HG03460 (cell line): Measurements from ENCODE around the gene PSORS1C1.
"Not testable (repeated sequence)": the region's sequence is repeated elsewhere in the genome, so short reads cannot be mapped to it uniquely, and the experiment has no call there.

Experiments used
- ATAC-seq: cut with Tn5 transposase; IDR thresholded peaks from one replicate; pipeline ENCODE4 v1.9.1; 2021; ENCODE audit not compliant: unreplicated experiment

The PSORS1C1 gene

DNA sequence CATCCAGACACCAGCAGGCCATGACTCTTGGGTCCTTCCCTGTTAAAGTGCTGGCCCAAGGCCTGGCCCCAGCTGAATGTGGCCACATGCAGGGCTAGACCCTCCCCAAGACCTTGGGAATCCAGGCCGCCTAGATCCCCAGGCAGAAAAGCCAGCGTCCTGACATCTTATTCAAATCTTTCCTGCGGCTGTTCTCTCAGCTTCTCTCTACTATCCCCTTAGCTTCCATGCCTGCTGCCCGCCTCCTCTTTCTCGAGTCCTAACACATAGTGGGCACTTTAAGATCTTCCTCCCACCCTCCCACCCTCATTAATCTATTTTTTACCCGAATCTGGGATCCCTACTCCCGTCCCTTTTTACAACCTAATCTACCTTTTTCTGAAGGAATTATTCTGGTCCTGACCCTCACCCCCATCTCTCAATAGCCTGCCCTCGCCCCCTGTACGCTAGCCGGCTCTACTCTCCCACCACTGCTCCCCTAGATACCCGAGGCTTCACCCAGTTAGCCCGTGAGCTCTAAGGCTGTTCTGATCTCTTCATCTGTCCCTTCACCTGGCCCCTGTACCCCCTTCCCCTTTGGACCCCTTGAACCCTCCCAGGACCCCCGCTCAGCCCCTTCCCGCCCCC lies 43.0 kb downstream of the PSORS1C1 start, which contains the start of gene CCHCR1:
TSS of gene CCHCR1 (minus strand) at position 290 of the 627 bp plus-strand sequence. CDS start at position 88, 202 bp downstream.
- peak; percentile 3 for ATAC-seq

GRCh38 chr6:31158140-31158862 lies 43.7 kb downstream of the PSORS1C1 start, which contains the start of gene TCF19:
Gene TCF19 (plus strand): TSS chr6:31158589. CDS start chr6:31159470, 881 bp downstream.
- ATAC-seq, result peak; percentile 82

GRCh38 chr6:31158863-31159855 lies 44.6 kb downstream of the PSORS1C1 start:
- no peak for ATAC-seq

DNA sequence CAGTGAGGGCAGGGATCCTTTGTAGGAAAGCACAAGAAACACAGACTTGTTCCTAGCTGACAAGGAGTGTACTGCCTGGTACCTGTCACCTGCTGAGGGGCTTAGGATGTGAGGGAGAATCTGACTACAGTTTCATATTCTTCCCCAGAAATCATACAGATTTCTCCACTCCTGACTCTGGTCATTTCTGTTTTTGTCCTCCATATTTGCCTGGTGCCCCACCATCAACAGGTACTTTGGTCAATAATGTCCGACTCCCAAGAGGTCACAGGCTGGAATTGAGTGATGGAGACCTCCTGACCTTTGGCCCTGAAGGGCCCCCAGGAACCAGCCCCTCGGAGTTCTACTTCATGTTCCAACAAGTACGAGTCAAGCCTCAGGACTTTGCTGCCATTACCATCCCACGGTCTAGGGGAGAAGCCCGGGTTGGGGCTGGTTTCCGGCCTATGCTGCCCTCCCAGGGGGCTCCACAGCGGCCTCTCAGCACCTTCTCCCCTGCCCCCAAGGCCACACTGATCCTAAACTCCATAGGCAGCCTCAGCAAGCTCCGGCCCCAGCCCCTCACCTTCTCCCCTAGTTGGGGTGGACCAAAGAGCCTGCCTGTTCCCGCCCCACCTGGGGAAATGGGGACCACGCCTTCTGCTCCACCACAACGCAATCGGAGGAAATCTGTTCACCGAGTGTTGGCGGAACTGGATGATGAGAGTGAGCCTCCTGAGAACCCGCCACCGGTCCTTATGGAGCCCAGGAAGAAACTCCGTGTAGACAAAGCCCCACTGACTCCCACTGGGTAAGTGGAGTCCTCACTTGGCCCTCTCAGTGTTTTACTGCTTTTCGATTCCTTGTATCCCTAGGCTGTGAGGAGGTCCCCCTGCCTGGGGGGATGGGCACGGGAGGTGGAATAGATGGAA lies 46.9 kb downstream of the PSORS1C1 start:
- ATAC-seq, result no peak

DNA sequence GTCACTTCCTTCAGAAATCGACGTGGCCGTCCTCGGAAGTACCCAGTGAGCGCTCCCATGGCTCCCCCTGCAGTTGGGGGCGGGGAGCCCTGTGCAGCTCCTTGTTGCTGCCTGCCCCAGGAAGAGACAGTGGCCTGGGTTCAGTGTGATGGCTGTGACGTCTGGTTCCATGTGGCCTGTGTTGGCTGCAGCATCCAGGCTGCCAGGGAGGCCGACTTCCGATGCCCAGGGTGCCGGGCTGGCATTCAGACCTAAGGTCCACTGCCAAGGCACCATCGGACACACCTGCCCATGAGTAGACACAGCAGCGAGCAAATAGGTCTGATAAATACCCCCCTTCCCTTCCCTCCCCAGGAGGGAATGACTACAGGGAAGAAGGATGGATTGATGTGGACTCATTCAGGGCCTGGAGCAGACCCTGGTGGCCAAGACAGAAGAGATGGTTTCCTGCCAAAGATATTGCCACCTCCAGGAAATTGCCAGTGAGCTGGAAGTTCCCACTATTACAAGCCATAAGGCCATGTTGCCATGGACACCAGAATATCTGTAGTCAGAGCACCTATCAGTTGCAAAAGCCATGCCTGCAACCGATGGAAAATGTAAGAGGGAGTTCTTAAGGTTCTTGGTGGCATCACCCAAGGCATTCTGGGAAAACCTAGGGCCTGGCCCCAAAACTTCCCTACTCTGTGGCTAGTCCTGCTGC lies 48.0 kb downstream of the PSORS1C1 start:
- ATAC-seq, result no peak

GRCh38 chr6:31163922-31164321 lies 49.3 kb downstream of the PSORS1C1 start:
- no peak for ATAC-seq

GRCh38 chr6:31164475-31165063 lies 50.0 kb downstream of the PSORS1C1 start:
- not testable (repeated sequence) for ATAC-seq

- peak; percentile 61 for ATAC-seq
These were observed 50.6 kb downstream of the PSORS1C1 start for GRCh38 chr6:31165064-31165832.

GRCh38 chr6:31165986-31166385 lies 51.4 kb downstream of the PSORS1C1 start:
- no peak for ATAC-seq

DNA sequence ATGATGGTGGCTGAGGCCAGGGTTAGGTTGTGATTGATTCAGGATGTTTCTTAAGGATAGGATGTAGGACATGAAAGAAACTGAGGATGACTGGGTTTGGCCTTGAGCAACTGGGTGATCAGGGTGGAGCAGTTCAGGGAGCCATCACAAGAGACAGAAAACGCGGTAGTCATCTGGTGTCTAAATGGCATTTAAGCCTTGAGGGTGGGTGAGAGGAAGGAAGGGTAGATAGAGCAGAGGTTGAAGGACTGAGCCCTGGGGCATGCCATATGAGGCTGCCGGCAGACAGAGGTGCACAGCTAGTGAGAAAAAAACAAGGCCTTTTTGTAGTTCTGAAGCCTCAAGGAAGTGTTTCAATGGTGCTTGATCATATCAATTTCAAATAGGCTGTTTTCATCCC lies 54.0 kb downstream of the PSORS1C1 start:
- no peak for ATAC-seq

DNA sequence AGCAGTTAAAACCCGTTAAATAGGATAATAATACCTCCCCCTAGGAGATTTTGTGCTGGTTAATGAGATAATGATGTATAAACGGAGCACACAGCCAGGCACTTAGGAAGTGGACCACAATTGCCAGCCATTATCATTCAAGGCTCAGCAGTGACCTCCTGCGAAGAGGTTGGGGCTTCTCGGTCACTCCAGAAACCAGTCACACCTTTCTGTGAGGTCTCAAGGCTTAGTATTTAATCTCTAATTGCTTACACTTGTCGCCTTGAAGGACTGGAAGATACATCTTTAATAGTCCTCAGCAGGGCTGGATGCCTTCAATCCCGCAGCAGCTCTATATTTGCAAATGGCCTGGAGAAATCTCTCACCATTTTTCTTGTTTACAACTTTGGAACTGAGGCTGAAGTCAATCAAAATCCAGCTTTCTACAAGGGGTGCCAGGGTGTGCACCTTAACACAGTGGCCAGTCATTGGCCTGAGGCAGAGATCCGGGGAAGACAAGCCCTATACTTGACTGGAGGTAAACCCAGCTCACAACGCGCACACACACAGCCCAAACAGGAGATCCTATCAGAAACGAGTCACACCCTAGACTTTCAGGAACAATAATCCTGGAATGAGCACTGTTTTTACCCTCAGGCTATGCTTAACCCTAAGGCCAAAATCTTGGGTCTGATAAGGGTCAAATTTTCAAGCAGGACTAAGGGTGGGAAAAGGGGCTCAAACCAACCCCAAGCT lies 54.7 kb downstream of the PSORS1C1 start:
- no peak for ATAC-seq

GRCh38 chr6:31169858-31170599 lies 55.4 kb downstream of the PSORS1C1 start:
- ATAC-seq, result not testable (repeated sequence)

GRCh38 chr6:31170600-31170881 lies 55.9 kb downstream of the PSORS1C1 start, which contains the start of gene POU5F1:
Gene POU5F1 (minus strand): TSS chr6:31170682. CDS start chr6:31170620, 62 bp downstream.
- no peak for ATAC-seq

GRCh38 chr6:31170987-31171671 lies 56.5 kb downstream of the PSORS1C1 start:
- no peak for ATAC-seq

- ATAC-seq, result no peak
These were observed 57.6 kb downstream of the PSORS1C1 start for GRCh38 chr6:31171931-31172905.
